ENCODE data around the gene TMEM140.

The TMEM140 gene

DNA sequence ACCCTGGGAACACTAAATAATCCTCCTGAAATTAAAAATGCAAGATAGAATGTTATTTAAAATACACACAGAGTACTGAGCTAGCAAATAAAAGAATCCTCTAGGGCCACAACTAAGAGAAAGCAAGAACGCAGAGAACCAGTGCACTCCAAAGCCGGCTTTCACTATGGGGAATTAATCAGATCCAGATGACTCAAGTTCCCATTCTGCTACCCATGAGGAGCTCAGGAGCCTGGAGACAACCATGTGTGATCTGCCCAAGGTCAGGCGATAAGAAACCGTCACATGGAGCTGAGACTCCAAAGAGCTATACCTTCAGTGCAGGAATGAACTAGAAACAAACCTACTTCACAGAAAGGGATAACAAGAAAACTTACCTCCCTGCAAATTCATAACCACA is 42.1 kb downstream of the TMEM140 start:
- TF ChIP-seq ELF4 (IDR thresholded peaks at IDR 0.05), result no peak
- TF ChIP-seq, protein P1, sequence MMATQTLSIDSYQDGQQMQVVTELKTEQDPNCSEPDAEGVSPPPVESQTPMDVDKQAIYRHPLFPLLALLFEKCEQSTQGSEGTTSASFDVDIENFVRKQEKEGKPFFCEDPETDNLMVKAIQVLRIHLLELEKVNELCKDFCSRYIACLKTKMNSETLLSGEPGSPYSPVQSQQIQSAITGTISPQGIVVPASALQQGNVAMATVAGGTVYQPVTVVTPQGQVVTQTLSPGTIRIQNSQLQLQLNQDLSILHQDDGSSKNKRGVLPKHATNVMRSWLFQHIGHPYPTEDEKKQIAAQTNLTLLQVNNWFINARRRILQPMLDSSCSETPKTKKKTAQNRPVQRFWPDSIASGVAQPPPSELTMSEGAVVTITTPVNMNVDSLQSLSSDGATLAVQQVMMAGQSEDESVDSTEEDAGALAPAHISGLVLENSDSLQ (IDR thresholded peaks at IDR 0.05), result no peak
- TF ChIP-seq ZNF384 (IDR thresholded peaks at IDR 0.05), result no peak
- TF ChIP-seq LEF1 (IDR thresholded peaks at IDR 0.05; ENCODE audit: borderline replicate concordance), result no peak
- TF ChIP-seq HDGF (IDR thresholded peaks at IDR 0.05; ENCODE audit: borderline replicate concordance), result no peak
- no peak for TF ChIP-seq FOXK2 (IDR thresholded peaks at IDR 0.05)
- TF ChIP-seq FOXM1 (IDR thresholded peaks at IDR 0.05; ENCODE audit: borderline replicate concordance), result no peak
- ChIA-PET CTCF (no interaction called here), POLR2A (interaction anchor here (0.6 kb wide), 1 partner anchor 21 kb away, joined by 3 read pairs; no protein-coding TSS in a partner anchor)
- no peak for DNase-seq (ENCODE audit: extremely low spot score)

DNA sequence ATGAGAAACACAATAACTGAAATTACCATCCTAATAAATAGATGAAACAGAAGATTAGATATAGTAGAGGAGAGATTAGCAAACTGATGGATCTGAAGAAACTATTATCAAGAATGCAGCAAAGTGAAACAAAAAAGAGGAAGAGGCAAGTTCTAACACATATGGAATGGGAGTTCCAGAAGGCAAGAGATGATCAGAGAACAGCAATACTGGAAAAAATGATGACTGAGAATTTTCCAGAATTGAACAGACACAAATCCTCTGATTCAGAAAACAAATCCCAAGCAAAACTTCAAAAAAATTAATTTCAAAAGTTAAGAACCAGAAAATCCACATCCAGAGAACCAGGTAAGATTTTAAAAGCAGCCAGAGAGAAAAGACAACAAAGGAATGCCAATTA is 42.8 kb downstream of the TMEM140 start:
- ChIA-PET CTCF (no interaction called here), POLR2A (no interaction called here)
- TF ChIP-seq LEF1 (IDR thresholded peaks at IDR 0.05; ENCODE audit: borderline replicate concordance) (no peak), FOXK2 (IDR thresholded peaks at IDR 0.05) (no peak), SP1 (IDR thresholded peaks at IDR 0.05) (no peak), L3MBTL2 (conservative IDR thresholded peaks at IDR 0.05) (no peak), FOXA1 (IDR thresholded peaks at IDR 0.05) (no peak), NFRKB (IDR thresholded peaks at IDR 0.05) (no peak), SUZ12 (IDR thresholded peaks at IDR 0.05) (no peak), FOXM1 (IDR thresholded peaks at IDR 0.05; ENCODE audit: borderline replicate concordance) (no peak), TARDBP (IDR thresholded peaks at IDR 0.05) (no peak), ZNF384 (IDR thresholded peaks at IDR 0.05) (no peak), ARNT (IDR thresholded peaks at IDR 0.05) (no peak), ELF4 (IDR thresholded peaks at IDR 0.05) (no peak), CTBP1 (IDR thresholded peaks at IDR 0.05; ENCODE audit: borderline replicate concordance) (no peak), BHLHE40 (IDR thresholded peaks at IDR 0.05; ENCODE audit: borderline replicate concordance) (no peak), HDGF (IDR thresholded peaks at IDR 0.05; ENCODE audit: borderline replicate concordance) (no peak)
- TF ChIP-seq, protein P1 (IDR thresholded peaks at IDR 0.05), result no peak
- no peak for DNase-seq (ENCODE audit: extremely low spot score)

DNA sequence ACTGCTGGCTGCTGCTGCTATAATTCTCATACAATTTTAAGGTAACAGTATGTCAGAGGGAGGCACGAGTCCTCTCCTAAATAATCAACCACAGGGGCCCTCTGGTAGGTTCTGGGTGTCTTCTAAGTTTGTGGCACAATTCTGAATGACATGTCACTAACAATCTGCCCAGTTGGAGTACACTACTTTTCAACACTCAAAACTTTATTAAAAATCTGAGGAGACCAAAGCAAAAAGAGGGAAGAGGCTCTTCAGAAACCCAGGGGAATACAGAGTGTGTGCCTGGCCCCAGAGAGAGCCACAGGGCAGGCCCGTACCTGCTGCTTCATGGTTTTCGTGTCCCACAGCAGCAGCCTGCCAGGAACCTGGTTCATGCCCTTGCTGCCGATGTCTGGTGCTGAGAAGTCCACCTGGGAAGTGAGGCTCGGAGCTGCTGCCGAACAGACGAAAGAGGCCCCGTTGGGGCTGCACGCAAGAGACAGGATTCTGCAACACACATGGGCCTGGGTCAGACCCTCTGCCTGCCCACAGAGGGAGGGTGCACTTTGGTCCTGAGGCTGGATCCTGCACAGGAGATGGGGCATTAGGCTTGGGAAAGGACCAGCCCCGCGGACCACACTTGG is 45.2 kb downstream of the TMEM140 start:
- CTCF ChIA-PET, result no interaction called here
- POLR2A ChIA-PET, result no interaction called here
- TF ChIP-seq LEF1 (IDR thresholded peaks at IDR 0.05; ENCODE audit: borderline replicate concordance), result no peak
- TF ChIP-seq SP1 (IDR thresholded peaks at IDR 0.05), result no peak
- TF ChIP-seq CTBP1 (IDR thresholded peaks at IDR 0.05; ENCODE audit: borderline replicate concordance), result no peak
- TF ChIP-seq ELF4 (IDR thresholded peaks at IDR 0.05), result no peak
- no peak for TF ChIP-seq FOXM1 (IDR thresholded peaks at IDR 0.05; ENCODE audit: borderline replicate concordance)
- TF ChIP-seq NFRKB (IDR thresholded peaks at IDR 0.05), result no peak
- no peak for TF ChIP-seq TARDBP (IDR thresholded peaks at IDR 0.05)
- TF ChIP-seq, protein P1 (IDR thresholded peaks at IDR 0.05), result no peak
- TF ChIP-seq BHLHE40 (IDR thresholded peaks at IDR 0.05; ENCODE audit: borderline replicate concordance), result no peak
- TF ChIP-seq FOXA1 (IDR thresholded peaks at IDR 0.05), result no peak
- no peak for TF ChIP-seq L3MBTL2 (conservative IDR thresholded peaks at IDR 0.05)
- no peak for TF ChIP-seq ZNF384 (IDR thresholded peaks at IDR 0.05)
- TF ChIP-seq FOXK2 (IDR thresholded peaks at IDR 0.05), result no peak
- no peak for TF ChIP-seq ARNT (IDR thresholded peaks at IDR 0.05)
- no peak for TF ChIP-seq SUZ12 (IDR thresholded peaks at IDR 0.05)
- no peak for TF ChIP-seq HDGF (IDR thresholded peaks at IDR 0.05; ENCODE audit: borderline replicate concordance)
- no peak for DNase-seq (ENCODE audit: extremely low spot score)

DNA sequence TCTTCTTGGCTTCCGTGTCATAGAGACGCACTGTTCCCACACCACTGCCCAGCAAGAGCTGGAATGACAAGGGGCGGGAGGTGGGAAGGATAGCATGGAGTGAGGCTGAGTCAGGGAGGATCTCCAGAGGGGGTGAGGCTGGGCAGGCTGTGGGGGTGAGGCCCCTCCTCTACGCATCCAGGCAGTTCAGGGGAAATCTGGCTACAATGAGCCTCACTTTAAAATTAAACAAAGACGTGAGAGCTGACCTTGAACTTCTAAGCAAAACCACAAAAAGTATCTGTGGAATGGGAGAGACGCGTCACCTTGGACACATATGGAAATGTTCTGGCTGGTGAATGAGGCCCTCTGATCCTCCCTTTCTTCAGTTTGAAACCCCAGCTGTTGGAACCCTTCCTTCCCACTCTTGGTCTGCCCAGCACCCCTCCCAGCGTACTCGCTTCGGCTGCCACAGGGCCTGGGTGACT is 45.8 kb downstream of the TMEM140 start:
- ChIA-PET CTCF (no interaction called here), POLR2A (interaction anchor here (1.2 kb wide), 1 partner anchor 23 kb away, joined by 4 read pairs; the partner anchor contains the start of gene CYREN)
- DNase-seq (ENCODE audit: extremely low spot score), result no peak
- TF ChIP-seq, protein P1 (IDR thresholded peaks at IDR 0.05), result no peak
- TF ChIP-seq NFRKB (IDR thresholded peaks at IDR 0.05), result no peak
- TF ChIP-seq FOXA1 (IDR thresholded peaks at IDR 0.05), result no peak
- no peak for TF ChIP-seq SP1 (IDR thresholded peaks at IDR 0.05)
- TF ChIP-seq ARNT (IDR thresholded peaks at IDR 0.05), result no peak
- no peak for TF ChIP-seq FOXK2 (IDR thresholded peaks at IDR 0.05)
- no peak for TF ChIP-seq SUZ12 (IDR thresholded peaks at IDR 0.05)
- no peak for TF ChIP-seq HDGF (IDR thresholded peaks at IDR 0.05; ENCODE audit: borderline replicate concordance)
- no peak for TF ChIP-seq ZNF384 (IDR thresholded peaks at IDR 0.05)
- TF ChIP-seq FOXM1 (IDR thresholded peaks at IDR 0.05; ENCODE audit: borderline replicate concordance), result no peak
- TF ChIP-seq TARDBP (IDR thresholded peaks at IDR 0.05), result no peak
- no peak for TF ChIP-seq L3MBTL2 (conservative IDR thresholded peaks at IDR 0.05)
- no peak for TF ChIP-seq CTBP1 (IDR thresholded peaks at IDR 0.05; ENCODE audit: borderline replicate concordance)

DNA sequence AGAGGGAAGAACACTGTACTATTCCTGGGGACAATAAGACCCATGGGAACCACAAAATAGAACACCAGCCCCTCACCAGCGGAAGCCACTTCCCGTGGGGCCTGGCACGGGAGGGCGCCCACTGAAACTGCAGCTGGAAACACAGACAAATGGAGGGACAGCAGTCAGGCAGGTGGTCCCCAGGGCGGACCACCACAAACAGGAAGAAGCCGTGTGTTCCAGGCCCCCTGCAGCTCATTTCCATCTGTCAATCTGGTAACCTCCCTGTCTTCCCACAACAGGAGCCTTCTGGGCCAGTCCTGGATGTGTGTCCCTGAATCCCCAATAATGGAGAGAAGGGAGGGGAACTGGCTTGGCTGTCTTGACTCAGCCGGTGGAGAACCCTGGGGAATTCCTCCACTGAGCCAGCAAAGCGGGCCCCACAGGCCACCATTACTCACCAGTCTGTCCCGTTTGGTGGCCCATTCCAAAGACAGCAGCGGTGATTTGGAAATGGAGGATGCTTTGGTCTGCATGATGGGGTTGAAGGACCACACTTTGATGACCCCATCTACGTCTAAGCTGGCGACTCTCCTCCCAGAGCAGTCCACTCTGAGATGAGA is 46.7 kb downstream of the TMEM140 start:
- no peak for TF ChIP-seq L3MBTL2 (conservative IDR thresholded peaks at IDR 0.05)
- no peak for TF ChIP-seq FOXA1 (IDR thresholded peaks at IDR 0.05)
- TF ChIP-seq FOXM1 (IDR thresholded peaks at IDR 0.05; ENCODE audit: borderline replicate concordance), result no peak
- TF ChIP-seq CTBP1 (IDR thresholded peaks at IDR 0.05; ENCODE audit: borderline replicate concordance), result no peak
- no peak for TF ChIP-seq TARDBP (IDR thresholded peaks at IDR 0.05)
- TF ChIP-seq SUZ12 (IDR thresholded peaks at IDR 0.05), result no peak
- TF ChIP-seq FOXK2 (IDR thresholded peaks at IDR 0.05), result no peak
- POLR2A ChIA-PET, result interaction anchor here (1.1 to 1.2 kb wide), 2 partner anchors 16 to 24 kb away, joined by 3 to 4 read pairs; partner anchors contain the start of gene CYREN
- CTCF ChIA-PET, result no interaction called here
- DNase-seq (ENCODE audit: extremely low spot score), result no peak

Measured in HEK293T (cell line).